NCI-H2081 (cell line): Measurements from ENCODE around the gene DMWD.

Experiments
- DNase-seq, 2 experiments: peaks; one replicate each; lab custom pipeline; 2025; lab: John Stamatoyannopoulos, UW

Gene DMWD

DNA sequence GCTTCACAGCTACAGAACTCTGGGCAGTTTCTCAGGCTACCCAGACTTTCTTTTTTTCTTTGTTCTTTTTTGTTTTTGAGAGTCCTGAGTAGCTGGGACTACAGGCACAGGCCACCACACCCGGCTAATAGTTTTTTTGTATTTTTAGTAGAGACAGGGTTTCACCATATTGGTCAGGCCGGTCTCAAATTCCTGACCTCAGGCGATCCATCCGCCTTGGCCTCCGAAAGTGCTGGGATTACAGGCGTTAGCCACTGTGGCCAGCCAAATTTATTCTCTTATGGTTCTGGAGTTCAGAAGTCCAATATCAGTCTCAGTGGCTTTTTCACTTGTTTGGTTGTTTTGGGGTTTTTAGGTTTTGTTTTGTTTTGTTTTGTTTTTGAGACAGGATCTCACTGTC is 47.0 kb downstream of the DMWD start:
- DNase-seq = no peak

- no peak for DNase-seq
These were observed 49.7 kb downstream of the DMWD start for GRCh38 chr19:45742969-45743368.

DNA sequence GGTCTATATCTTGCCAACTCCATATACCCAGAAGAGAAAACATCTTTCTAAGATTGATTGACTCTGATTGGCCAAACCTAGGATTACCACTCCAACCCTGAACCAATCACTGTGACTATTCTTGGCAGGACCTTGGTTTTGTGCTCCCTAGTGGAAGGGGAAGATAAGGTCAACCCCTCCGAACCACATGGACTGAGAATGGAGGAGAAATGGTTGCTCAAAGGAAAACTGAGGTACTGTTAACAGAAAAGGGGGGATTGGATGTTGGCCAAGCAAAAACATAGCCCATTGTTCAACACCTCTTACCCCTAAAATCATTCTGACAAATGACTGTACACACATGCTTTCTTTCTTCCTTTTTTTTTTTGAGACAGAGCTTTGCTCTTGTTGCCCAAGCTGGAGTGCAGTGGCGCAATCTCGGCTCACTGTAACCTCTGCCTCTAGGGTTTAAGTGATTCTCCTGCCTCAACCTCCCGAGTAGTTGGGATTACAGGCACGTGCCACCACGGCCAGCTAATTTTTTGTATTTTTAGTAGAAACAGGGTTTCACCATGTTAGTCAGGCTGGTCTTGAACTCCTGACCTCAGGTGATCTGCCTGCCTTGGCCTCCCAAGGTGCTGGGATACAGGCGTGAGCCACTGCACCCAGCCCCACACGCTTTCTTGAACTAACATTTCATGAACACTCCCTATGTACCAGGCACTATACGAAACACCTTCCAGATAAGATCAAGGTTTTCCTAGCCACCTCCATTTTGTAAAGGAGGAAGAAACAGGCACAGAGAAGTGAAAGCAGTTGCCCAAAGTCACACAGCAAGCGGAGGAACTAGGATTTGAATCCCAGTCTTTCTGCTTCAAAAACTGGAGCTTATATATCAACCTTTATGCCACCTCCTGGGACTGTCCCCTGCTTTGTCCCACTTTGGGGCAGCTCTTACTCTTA is 52.9 kb downstream of the DMWD start:
- DNase-seq = no peak

DNA sequence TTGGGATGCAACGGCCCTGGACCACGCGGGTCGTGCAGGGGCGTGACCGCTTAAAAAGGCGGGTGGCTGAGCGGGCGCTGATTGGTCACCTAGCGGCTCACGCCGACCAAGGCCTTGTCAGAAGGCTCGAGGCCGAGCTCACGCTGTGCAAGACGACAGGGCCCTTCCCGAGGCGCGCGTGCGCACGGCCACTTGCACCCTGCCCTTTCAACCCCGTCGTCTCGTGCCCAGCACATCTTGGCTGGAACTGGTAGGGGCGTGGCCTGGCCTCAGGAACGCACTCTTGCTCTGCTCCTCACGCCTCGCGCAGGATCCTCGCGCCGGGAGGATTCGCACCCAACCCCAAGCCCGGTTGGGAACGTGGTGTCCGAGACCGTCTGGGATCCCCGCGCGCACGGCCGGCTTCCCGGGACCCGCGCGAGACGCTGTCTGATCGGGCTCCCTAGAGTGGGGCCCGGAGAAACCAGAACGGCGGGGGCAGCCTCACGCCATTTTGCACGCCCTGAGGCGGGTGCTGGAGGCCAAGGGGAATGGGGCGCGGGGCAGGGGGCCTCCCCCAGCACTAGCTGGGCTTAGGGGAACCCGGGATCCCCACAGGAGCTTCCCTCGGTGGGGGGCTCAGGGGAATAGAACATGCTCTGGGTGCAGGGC is 59.4 kb downstream of the DMWD start, which contains the start of gene MEIOSIN:
TSS of gene MEIOSIN (plus strand) at position 280 of the 651 bp plus-strand sequence. CDS start 1,938 bp downstream, outside the sequence.
- no peak for DNase-seq
